Heart left ventricle (tissue), 13 donors: ENCODE results near the gene SH3BP5.

ENCODE experiments used
- CTCF ChIP-seq, 12 donors: fragments of 200-600 bp; sonication (generic) in 4 of 12; IDR thresholded peaks; one replicate each; pipeline versions ENCODE4 v1.5.0 to v1.8.0; 2018 to 2022; ENCODE audit warnings: antibody characterized with exemption in 12 of 12, mild to moderate bottlenecking in 5 of 12
- POLR2A ChIP-seq, 2 donors: fragments of 450-650 bp; IDR thresholded peaks; one replicate each; pipeline ENCODE4 v1.6.1; 2017; ENCODE audit warnings: antibody characterized with exemption in 2 of 2, mild to moderate bottlenecking in 2 of 2, moderate library complexity in 2 of 2
- donor health status: ischemic (EF 13 %, LVEDD 7.1; RV severe dilation, severe dysfunction).
- donor health status: DM: no; HTN: yes; CAD: no.
- donor health status: DM: no; HTN: no; CAD: no.
- donor health status: ischemic (EF 25% LVEDD 6.9; RV normal size, moderate dysfunction).
- donor health status: ischemic (EF 25% LVEDD 5.7; RV mildly dilated, moderate dysfunction).
- donor health status: ischemic (EF 35%, LVEDD 5.7; RV mildly dilated, moderate dysfunction).
- donor health status: nonischemic (EF 11% LVEDD 7.7; RV severe dilation, severe dysfunction).
- donor health status: DM: yes; HTN: yes; CAD: no.
- donor health status: PGD.
- donor health status: ischemic (EF 29% LVEDD 5.4; RV normal size, mild dysfunction).
- donor health status: nonischemic (EF 23%, LVEDD 6.1; RV moderate dilation, normal function).

- no peak for TF ChIP-seq CTCF (IDR thresholded peaks at IDR 0.05)
- TF ChIP-seq POLR2A (IDR thresholded peaks at IDR 0.05), result no peak
Observed at GRCh38 chr3:15367059-15367458, 34.7 kb upstream of the SH3BP5 start.
